Fibroblast of pulmonary artery (primary cell): Measurements from ENCODE around the gene RNF111.
"Not testable (repeated sequence)": the region's sequence is repeated elsewhere in the genome, so short reads cannot be mapped to it uniquely, and the experiment has no call there.

ENCODE experiments used
- DNase-seq: peaks from one replicate; pipeline ENCODE4 v3.0.0-alpha.2; 2010; ENCODE audit warnings: low read depth
- H3K4me3 ChIP-seq: replicated peaks from 2 replicates; pipeline ENCODE4 v1.5.1; 2011; ENCODE audit warnings: low read depth, mild to moderate bottlenecking, control low read depth, low read length, moderate library complexity
- CTCF ChIP-seq: IDR thresholded peaks from 2 replicates; pipeline ENCODE4 v1.5.1; 2011; ENCODE audit warnings: mild to moderate bottlenecking, control low read depth, low read length, inconsistent platforms; ENCODE audit errors: missing control alignments

Gene RNF111

GRCh38 chr15:59120937-59121336 is 133.5 kb downstream of the RNF111 start:
- no peak for DNase-seq
- H3K4me3 ChIP-seq: no peak overlapping the region
- TF ChIP-seq CTCF: no peak

- TF ChIP-seq CTCF: no peak
- H3K4me3 ChIP-seq: no peak overlapping the region
- DNase-seq: no peak
Observed at GRCh38 chr15:59124261-59124660, 136.8 kb downstream of the RNF111 start.

GRCh38 chr15:59125683-59126082 is 138.2 kb downstream of the RNF111 start:
- H3K4me3 ChIP-seq, DNase-seq: not testable (repeated sequence)

- H3K4me3 ChIP-seq, DNase-seq: not testable (repeated sequence)
Observed at GRCh38 chr15:59127255-59127654, 139.8 kb downstream of the RNF111 start.

GRCh38 chr15:59131456-59131855 is 144.0 kb downstream of the RNF111 start:
- H3K4me3 ChIP-seq: no peak overlapping the region
- no peak for TF ChIP-seq CTCF
- DNase-seq: no peak

GRCh38 chr15:59131969-59132562 is 144.6 kb downstream of the RNF111 start:
- no peak for DNase-seq
- H3K4me3 ChIP-seq: no peak overlapping the region
- TF ChIP-seq CTCF: no peak

GRCh38 chr15:59133929-59134427 is 146.5 kb downstream of the RNF111 start:
- no peak overlapping the region for H3K4me3 ChIP-seq
- no peak for DNase-seq
- no peak for TF ChIP-seq CTCF

- no peak overlapping the region for H3K4me3 ChIP-seq
- TF ChIP-seq CTCF: no peak
- DNase-seq: no peak
Observed at GRCh38 chr15:59137566-59137965, 150.1 kb downstream of the RNF111 start.
